NCI-H82 (cell line): ENCODE data around the gene CHTF18.
"Not testable (repeated sequence)": the region's sequence is repeated elsewhere in the genome, so short reads cannot be mapped to it uniquely, and the experiment has no call there.

ENCODE experiments used
- DNase-seq: peaks from one replicate; lab custom pipeline; 2025; lab: John Stamatoyannopoulos, UW

Gene CHTF18

DNA sequence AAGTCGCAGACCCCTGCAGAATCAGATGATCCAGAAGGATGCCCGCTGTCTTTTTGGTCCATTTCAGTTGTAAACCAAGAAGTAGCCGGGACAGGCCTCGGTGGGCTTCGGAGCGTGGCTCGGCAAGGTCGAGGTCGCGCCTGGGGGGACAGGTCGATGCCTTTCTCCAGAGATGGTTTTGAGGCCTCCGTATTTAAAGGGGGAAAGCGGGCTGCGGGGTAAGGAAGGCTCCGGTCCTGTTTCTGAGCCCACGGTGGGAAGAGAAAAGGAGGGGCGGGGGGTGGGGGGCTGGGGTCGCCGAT is 19.6 kb downstream of the CHTF18 start:
- DNase-seq = no peak

DNA sequence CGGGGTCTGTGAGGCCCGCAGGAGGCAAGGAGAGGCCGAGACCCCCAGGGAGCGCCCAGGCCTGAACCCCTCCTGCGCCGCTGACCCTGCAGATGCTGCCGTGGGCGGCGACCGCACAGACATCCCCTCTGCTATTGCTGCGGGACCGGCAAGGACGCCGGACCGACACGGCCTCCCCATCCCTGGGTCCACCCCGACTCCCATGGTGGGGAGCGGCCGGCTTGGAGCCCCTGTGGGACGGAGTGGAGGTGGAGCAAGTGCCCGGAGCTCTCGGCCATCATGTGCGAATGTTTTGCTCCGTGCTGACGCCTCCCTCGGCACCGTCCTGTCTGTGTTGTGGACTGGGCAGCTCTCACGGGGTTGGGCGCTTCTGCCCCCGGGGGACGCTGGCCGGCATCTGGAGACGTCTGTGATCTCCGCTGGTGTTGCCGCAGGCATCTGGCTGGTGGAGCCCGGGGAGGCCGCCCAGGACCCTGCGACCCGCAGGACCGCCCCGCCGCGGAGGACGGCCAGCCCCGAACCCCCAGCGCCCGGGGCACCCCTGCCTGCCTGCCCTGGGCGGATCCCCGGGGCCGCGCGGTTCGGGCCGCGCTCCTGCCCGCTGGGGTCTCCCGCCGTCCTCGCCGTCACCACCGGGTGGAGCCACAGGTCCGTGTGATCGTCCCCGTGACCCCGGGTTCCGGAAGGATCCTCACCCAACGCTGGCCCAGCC is 24.9 kb downstream of the CHTF18 start:
- DNase-seq = peak; percentile 61

DNA sequence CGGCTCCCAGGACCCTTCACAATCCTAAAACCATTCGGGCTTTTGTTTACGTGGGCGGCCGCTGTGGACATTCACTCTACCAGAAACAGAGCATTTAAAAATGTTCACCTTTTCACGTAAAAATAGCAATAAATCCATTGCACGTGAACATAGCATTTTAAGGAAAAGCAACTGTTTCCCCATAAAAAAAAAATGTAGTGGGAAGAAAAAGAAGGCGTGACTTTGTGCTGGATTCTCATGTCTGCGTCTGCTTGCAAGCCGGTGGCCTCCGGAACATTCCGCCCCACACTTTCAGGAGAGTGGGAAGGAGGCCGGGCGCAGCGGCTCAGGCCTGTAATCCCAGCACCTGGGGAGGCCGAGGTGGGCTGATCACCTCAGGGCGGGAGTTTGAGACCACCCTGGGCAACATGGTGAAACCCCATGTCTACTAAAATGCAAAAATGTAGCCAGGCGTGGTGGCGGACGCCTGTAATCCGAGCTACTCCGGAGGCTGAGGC is 25.5 kb downstream of the CHTF18 start:
- no peak for DNase-seq

DNA sequence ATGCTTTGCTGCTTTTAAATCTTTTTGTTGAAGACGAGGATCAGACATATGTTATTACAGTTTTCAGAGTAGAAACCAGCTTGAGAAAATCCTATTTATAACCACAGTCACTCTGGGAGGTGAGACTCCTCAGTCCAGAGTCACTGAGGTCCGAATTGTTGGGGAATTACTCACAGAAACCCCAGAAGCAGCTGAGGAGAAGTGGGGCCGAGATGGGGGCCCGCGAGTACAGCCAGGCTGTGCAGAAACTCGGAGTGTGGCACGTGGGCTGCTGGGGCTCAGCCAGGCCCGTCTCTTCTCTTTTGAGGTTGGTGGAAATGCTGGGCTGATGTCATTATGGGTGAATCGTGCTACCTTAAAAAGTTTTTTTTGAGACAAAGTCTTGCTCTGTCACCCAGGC is 26.6 kb downstream of the CHTF18 start:
- DNase-seq = no peak

DNA sequence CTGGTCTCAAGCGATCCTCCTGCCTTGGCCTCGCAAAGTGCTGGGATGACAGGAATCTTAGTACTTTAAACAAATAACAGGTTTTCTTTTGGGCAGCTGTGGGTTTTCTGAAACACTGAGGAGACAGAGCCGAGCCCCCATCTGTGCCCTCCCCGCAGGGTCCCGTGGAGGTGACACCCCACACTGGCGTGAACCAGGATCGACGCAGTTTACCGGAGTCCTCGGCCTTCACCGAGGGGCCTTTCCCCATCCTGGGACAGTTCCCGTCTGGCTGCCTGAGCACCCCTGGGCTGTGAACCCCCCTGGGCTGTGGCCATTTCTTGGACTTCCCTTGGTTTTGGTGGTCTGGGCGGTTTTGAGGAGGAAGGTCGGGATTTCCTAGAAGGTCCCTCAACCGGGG is 27.4 kb downstream of the CHTF18 start:
- no peak for DNase-seq

DNA sequence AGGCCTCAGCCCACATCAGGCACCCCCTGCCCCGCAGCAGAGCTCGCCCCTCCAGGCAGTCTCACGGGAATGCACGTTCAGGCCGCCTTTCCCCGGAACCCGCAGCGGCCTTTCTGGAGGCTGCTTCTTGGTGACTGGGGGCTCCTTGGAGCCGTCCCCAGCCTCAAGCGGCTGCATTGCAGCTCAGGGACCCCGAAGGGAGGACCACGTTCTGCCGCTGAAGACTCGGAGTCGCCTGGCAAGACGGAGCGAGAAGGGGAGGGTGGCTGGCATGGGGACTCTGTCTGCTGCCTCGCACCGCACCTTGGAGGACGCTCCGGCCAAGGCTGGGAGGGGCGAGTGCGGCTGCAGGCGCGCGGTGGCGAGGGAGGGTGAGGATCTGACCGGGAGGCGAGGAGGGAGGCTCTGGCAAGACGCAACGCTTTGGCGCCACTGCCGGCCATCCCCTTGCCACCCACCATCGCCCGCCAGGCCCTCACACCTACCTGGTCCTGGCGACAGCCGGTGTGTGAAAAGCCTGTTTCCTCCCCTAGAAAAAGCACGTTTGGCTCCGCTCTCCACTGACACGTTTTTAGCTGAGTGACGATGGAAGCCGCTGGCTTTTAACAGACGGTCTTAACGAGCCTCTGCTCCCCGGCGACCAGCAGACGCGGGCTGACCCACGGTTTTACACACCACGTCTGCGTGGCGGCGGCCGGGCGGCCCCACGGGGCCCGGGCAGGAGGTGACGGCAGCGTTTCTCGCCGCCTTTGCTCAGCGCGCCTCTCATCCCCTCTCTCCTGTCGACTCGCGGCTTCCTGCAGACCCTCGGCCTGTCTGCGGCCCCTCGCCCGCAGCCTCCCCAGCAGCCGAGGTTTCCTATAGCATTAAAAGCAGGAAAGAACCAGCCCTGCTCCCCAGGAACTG is 28.8 kb downstream of the CHTF18 start:
- DNase-seq = no peak

DNA sequence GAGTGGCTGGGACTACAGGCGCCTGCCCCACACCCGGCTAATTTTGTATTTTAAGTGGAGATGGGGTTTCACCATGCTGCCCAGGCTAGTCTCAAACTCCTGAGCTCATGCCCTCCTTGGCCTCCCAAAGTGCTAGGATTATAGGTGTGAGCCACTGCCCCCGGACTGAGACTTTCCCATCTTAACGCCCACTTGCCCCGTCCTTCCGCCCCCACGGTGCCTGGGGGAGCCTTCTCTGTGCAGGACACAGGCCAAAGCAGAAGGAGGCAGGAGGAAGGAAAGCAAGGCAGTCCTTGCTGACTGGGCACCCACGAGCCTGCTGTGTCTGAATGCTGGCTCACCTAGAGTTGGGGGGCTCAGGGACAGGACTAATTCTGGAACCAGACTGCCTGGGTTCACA is 29.7 kb downstream of the CHTF18 start:
- no peak for DNase-seq

DNA sequence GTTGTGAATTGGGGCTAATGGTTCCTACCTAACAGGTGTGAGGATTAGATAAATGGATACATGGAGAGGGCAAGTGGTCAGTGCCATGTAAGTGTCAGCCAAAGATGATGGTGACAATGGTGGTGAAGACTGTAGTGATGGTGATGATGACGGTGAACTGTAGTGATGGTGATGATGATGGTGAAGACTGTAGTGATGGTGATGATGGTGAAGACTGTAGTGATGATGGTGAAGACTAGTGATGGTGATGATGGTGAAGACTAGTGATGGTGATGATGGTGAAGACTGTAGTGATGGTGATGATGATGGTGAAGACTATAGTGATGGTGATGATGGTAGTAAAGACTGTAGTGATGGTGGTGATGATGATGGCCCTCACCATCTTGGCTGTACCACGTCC is 30.2 kb downstream of the CHTF18 start:
- no peak for DNase-seq

DNA sequence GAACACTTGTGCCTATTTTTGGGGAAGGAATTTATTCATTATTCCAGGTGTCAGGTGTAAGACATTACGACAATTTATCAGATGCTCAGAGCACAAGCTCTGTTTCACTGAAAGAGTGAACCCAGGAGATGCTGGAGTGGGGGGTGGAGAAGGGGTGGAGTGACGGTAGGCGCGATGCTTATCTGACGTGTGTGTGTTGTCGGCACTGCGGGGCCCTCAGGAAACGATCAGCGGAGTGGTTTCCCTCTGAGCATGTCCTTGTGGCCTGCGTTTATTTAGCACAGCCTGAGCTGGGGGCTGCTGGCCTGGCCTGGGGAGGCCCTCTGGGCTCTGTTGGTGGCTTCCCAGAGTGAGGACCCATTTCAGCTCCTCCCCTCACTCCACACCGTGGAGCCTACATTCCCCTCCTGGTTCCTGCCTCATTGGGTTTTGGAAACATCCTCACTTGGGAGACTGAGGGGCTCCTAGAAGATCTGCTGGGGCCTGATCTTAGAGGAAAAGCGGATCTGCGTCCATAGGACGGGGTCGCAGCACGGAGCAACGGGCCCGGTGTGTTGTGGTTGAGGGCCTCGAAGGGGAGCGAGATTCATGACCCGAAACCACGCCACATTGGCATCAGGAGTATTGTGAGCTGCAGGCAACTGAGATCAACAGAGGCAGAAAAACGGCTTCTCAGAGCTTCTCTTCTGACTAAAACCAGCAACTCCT is 31.1 kb downstream of the CHTF18 start:
- DNase-seq = no peak

DNA sequence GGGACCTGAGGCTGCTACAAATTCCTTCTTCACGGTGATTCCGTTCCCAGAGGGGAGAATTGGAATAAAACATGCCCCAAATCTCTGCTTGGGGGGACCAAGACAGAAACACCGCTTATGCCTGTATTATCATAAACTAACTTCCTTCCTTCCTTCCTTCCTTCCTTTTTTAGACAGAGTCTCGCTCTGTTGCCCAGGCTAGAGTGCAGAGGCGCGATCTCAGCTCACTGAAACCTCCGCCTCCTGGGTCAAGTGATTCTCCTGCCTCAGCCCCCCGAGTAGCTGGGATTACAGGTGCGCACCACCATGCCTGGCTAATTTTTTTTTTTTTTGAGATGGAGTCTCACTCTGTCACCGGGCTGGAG is 31.6 kb downstream of the CHTF18 start:
- not testable (repeated sequence) for DNase-seq

DNA sequence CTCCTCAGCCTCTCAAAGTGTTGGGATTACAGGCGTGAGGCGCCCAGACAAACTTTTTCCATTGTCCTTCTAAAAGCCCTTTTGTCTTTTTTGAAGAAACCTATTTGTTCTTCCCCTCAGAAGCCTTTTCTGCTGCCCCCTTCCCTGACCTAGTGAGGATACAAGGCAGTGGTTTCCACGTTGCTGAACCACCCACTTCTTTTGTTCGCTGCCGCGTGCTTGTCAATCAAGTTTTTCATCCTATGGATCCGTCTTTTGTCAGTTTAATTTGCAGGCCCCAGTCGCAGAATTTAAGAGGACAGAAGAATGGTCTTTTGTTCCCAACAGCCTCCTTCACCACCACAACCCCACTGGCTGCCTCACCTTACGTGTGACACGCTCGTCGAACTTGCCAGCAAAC is 32.3 kb downstream of the CHTF18 start:
- no peak for DNase-seq

DNA sequence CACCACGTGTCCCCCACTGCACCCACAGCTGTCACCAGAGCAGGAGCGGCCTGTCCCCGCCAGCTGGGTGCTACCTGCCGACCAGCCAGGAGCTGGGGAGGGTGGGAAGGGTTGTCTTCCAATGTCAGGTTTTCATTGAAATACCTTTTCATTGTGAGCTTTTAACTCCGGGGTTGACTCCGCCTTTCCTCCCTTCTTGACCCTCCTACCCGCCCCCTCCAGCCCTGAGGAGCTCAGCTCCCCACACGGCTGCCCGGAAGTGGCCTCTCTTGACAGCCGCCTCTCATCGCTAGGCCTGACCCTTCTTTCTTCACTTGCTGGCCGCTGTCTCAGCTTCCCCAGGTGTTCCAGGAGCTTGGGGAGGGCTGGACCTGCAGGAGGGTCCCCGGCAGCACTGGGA is 33.3 kb downstream of the CHTF18 start:
- DNase-seq = no peak

DNA sequence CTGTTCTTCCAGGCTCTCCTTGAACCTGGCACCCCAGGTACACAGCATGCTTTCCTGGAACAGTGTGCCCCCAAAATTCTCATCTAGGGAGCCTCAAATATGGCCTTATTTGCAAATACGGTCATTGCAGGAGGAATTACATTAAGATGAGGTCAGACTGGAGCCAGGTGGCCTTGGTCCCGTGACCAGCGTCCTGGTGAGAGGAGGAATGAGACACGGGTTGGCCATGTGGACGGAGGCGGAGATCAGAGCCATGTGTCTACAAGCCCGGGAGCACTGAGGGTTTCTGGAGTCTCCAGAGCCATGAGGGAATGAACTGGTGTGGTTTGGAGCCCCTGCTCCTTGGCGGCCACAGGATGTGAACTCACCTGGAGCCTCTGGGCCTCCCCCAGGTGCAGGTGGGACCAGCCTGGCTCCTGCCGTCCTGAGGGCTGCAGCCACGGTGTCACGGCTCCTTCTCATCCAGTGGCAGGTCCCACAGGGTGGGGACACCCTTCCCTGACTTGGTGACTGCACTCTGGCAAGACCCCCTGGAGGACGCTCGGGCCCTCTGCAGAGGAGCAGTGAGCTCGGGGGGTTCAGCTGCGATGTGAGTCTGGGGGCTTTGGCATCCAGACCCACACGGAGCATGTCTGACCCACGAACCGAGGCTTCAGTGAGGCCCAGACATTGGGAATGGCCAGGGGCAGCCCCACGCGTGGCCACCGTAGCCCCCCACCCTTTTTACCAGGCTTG is 33.9 kb downstream of the CHTF18 start:
- DNase-seq = no peak

DNA sequence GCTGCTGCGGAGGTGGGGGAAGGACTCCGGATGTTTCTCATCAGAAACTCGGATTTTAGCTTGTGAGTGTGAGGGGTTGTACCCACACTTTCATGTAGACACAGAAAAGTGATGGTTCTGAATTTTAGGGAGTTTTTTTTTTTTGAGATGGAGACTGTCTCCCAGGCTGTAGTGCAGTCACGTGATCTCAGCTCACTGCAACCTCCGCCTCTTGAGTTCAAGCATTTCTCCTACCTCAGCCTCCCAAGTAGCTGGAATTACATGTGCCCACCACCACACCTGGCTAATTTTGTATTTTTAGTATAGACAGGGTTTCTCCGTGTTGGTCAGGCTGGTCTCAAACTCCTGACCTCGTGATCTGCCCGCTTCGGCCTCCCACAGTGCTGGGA is 34.5 kb downstream of the CHTF18 start:
- DNase-seq = no peak

DNA sequence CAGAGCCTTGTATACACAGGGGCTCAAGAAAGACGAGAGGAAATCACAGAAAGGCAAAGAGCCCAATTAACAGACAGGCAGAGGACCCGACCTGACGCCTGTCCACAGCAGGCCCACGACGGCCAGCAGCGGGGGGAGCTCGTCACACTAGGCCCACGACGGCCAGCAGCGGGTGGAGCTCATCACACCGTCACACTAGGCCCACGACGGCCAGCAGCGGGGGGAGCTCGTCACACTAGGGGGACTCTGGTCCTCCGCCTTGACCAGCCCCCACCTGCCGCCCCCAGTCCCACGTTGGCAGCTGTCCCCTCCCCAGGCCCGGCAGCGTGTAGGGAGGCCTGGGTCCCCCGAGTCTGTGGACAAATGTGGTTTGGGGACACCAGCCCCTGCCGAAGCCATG is 35.8 kb downstream of the CHTF18 start:
- DNase-seq = no peak

DNA sequence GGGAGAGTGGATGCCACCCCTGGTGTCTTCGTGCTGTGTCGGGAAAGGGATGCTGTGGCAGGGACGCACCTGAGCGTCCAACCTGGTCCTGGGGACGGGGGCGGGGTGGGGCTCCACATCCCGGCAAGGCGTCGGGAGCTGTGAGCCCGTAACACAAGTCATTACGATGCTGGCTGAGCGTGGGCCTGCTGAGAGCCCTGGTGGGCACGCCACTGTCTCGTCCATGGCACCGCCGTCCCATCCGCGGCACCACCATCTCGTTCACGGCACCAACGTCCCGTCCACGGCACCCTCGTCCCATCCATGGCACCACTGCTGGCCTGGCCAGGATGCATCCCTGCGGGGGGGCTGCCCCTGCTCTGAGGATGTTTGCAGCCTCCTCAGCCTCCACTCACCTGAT is 36.2 kb downstream of the CHTF18 start:
- DNase-seq = no peak

DNA sequence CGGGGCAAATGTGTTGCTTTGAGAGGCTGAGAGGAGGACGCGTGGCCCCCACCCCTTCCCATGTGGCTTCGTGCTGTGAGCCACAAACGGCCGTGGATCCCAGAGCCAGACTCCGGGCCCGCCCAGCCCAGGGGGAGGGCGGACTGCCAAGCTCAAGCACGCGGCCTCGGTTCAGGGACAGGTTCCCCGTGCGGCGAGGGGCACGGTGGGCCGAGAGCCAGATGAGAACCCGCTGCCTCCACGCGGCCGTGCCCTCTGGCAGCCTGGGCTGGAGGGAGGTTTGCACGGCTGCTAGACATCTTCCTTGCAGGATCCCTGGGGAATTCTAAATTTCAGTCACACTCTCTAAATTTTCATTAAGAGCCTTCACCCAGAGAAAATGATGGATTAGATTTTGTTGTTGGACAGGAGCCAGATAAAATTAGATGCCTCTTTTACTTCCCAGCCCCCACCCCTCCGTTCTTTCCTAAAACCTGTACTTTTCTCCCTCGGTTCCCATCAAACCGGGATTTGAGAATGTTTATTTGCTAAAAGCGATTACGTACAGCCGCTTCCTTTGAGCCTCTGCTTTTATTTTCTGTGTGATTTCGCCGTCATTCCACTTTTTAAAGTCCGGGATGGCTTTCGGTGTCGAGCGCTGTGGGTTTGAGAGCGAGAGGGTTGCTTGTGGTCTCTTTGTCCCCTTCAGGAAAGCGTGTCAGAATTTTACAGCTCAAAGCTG is 37.1 kb downstream of the CHTF18 start:
- DNase-seq = no peak

DNA sequence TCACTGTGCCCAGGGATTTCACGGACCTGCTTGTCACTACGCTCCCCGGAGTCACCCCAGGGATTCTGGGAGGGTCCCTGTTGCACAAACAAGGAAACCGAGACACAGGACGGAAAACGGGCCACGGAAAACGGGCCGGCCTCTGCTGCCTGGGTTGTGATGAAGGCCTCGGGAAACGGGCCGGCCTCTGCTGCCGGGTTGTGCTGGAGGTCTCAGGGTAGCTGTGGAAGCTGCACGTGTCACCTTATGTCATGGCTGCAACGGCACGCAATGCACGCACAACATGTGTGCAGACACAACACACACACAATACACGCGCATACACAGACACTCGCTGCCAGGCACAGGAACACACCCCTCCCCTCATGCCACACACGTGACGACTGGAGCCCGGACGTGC is 39.1 kb downstream of the CHTF18 start:
- DNase-seq = no peak

DNA sequence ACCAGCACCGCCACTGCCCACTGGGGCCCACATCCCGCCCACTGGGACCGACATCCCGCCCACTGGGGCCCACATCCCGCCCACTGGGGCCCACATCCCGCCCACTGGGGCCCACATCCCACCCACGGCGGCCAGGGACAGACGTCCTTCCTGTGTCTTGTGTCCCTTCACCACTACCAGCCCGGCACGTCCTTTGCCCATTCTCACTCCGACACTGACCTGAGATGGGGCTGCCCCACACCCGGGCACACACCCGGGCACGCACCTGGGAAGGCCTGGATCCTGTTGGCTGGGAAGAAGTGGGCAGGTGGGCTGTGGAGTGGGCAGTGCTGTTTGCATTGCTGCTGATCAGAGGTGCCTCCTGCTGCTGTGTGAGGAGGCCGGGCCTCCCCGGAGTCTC is 40.5 kb downstream of the CHTF18 start:
- DNase-seq = no peak

DNA sequence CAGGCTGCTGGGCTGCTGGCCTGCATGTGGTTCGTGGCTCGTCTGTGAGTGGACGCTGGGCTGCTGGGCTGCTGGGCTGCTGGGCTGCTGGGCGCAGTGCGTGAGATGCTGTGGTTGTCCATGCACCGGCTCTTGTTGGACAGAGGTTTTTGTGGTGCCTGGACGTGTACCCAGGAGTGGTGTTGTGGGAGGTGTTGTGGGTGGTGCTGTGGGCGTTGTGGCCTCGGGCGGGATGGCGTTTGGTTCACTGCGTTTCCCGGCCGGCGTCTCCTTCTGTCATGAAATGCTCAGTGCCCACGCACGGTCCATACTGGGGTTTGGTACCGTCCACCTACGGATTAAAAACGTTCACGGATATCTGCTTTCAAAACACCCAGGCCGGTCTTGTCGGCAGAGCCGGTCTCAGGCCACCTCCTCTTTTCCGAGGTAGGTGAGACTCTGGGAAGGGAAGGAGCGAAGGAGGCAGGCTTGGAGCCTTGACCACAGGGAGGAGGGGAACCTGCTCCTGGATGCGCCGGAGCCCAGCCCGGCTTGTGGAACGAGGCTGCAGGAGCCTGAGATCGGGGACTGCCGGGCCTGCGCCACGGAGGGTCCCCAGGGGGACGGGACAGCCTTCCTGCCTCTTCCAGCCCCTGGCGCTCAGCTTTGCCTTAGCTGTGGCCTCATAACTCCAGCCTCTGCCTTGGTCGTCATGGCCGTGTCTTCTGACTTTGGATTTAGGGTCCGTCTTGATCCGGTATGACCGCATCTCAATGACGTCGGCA is 41.9 kb downstream of the CHTF18 start:
- no peak for DNase-seq
